ENCODE results near the gene PEX10.

- peak; percentile 94 for TF ChIP-seq CTCF (IDR thresholded peaks at IDR 0.05; ENCODE audit: poor library complexity)
- TF ChIP-seq EZH2 (IDR thresholded peaks at IDR 0.05; ENCODE audit: borderline replicate concordance), result no peak
- no peak for TF ChIP-seq EZH2phosphoT487 (IDR thresholded peaks at IDR 0.05; ENCODE audit: low read depth, severe bottlenecking, unreplicated experiment)
Measured at GRCh38 chr1:2381741-2382620, 30.4 kb downstream of the PEX10 start.

All from hepatocyte (in vitro differentiated cells).